ENCODE measurements around the gene UTP15. TPM values are rescaled to one million over a fixed set of nuclear protein-coding genes. Genes with fewer than 3 reads are reported as not detected.

Gene UTP15
- total RNA-seq, 1 donor from 2014 or later: 16.7 TPM

DNA sequence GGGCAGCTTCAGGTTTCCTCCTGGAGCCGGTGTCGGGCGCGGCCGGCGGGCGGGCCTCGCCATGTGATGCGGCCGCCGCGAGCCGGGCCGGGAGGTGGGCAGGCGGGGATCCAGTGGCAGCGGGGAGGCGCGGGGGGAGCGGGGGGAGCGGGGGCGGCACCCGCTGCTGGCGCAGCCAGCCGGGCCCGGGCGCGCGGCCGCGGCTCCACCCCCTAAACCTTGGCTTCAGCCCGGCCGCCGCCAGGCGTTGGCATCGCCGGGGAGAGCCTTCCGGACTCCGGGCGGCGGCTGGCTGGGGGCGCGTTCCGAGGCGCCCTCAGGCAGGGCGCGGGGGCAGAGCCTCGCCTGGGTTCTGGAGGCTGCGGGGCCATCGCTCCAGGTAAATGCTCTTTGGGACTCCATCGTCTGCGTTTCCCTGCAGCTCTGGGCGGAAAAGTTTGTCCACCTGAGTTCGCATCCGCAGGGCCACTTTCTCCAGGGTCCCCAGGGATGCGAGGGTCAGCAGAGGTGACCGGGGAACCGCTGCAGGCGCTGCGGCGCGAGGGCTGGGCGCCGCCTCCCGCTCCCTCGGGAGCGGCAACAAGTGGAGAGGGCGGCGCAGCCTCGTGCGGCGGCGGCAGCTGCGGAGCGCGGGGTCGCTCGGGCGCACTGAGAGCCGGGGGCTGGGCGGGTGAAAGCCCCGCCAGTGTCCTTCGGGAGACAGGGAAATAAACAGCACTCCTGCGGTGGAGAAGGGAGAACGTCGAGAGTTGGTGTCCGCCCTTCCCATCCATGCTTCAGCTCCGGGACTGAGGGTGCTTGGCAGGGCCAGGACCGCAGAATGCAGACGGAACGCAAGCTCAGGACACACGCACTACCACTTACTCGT is 60.6 kb downstream of the UTP15 start, which contains the start of gene ARHGEF28:
TSS of gene ARHGEF28 (plus strand) at position 253 of the 868 bp plus-strand sequence. CDS start 58,656 bp downstream, outside the sequence.
- no peaks in the 10 kb centered on the region for H3K9me3 Mint-ChIP-seq (ENCODE audit: low read depth)
- no peaks in the 10 kb centered on the region for H3K27me3 Mint-ChIP-seq (ENCODE audit: low read depth)
- peaks cover 31% of the 10 kb centered on the region for H3K4me1 Mint-ChIP-seq (ENCODE audit: low read depth)
- H3K36me3 Mint-ChIP-seq (ENCODE audit: low read depth): no peaks in the 10 kb centered on the region
- peak within 1 kb of the TSS; percentile 41 for H3K27ac Mint-ChIP-seq (ENCODE audit: unreplicated experiment)
- no peak for DNase-seq (ENCODE audit: low spot score)
- TF ChIP-seq, protein P1, sequence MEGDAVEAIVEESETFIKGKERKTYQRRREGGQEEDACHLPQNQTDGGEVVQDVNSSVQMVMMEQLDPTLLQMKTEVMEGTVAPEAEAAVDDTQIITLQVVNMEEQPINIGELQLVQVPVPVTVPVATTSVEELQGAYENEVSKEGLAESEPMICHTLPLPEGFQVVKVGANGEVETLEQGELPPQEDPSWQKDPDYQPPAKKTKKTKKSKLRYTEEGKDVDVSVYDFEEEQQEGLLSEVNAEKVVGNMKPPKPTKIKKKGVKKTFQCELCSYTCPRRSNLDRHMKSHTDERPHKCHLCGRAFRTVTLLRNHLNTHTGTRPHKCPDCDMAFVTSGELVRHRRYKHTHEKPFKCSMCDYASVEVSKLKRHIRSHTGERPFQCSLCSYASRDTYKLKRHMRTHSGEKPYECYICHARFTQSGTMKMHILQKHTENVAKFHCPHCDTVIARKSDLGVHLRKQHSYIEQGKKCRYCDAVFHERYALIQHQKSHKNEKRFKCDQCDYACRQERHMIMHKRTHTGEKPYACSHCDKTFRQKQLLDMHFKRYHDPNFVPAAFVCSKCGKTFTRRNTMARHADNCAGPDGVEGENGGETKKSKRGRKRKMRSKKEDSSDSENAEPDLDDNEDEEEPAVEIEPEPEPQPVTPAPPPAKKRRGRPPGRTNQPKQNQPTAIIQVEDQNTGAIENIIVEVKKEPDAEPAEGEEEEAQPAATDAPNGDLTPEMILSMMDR (IDR thresholded peaks at IDR 0.05): peak; percentile 5
- peak within 1 kb of the TSS; percentile 71 for H3K4me3 Mint-ChIP-seq (ENCODE audit: unreplicated experiment)

GRCh38 chr5:73626814-73627313 is 61.3 kb downstream of the UTP15 start:
- H3K27ac Mint-ChIP-seq (ENCODE audit: unreplicated experiment): peak overlapping the region; percentile 41
- H3K27me3 Mint-ChIP-seq (ENCODE audit: low read depth): no peaks in the 10 kb centered on the region
- H3K9me3 Mint-ChIP-seq (ENCODE audit: low read depth): no peaks in the 10 kb centered on the region
- peak overlapping the region; percentile 71 for H3K4me3 Mint-ChIP-seq (ENCODE audit: unreplicated experiment)
- peaks cover 36% of the 10 kb centered on the region for H3K4me1 Mint-ChIP-seq (ENCODE audit: low read depth)
- no peaks in the 10 kb centered on the region for H3K36me3 Mint-ChIP-seq (ENCODE audit: low read depth)
- TF ChIP-seq, protein P1 (IDR thresholded peaks at IDR 0.05): no peak
- no peak for DNase-seq (ENCODE audit: low spot score)

DNA sequence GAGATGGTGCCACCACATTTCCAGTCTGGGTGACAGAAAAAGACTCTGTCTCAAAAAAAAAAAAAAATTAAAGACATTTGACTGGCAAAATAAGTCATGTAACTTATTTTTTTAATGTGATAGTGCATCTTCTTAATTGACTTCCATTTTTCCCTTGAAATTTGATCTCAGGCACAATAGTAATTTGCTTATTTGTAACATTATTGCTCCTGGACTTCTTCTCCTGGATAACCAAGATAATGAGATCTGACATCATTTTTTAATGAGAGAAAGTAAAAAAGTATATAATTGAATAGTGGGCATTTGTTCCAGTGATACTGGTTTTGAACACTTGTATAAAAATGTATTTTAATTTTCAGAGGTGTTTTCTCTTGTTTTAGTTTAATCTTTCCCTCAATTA is 63.9 kb downstream of the UTP15 start:
- Mint-ChIP-seq H3K36me3 (ENCODE audit: low read depth) (no peaks in the 10 kb centered on the region), H3K4me1 (ENCODE audit: low read depth) (peaks cover 37% of the 10 kb centered on the region), H3K27me3 (ENCODE audit: low read depth) (no peaks in the 10 kb centered on the region), H3K27ac (ENCODE audit: unreplicated experiment) (no peak overlapping the region), H3K4me3 (ENCODE audit: unreplicated experiment) (no peak overlapping the region), H3K9me3 (ENCODE audit: low read depth) (no peaks in the 10 kb centered on the region)
- TF ChIP-seq, protein P1 (IDR thresholded peaks at IDR 0.05): no peak
- no peak for DNase-seq (ENCODE audit: low spot score)

- DNase-seq (ENCODE audit: low spot score): no peak
- TF ChIP-seq, protein P1 (IDR thresholded peaks at IDR 0.05): no peak
- Mint-ChIP-seq H3K36me3 (ENCODE audit: low read depth) (no peaks in the 10 kb centered on the region), H3K27ac (ENCODE audit: unreplicated experiment) (no peak overlapping the region), H3K27me3 (ENCODE audit: low read depth) (no peaks in the 10 kb centered on the region), H3K4me3 (ENCODE audit: unreplicated experiment) (no peak overlapping the region), H3K4me1 (ENCODE audit: low read depth) (peaks cover 29% of the 10 kb centered on the region), H3K9me3 (ENCODE audit: low read depth) (no peaks in the 10 kb centered on the region)
Observed at GRCh38 chr5:73630765-73631164, 65.2 kb downstream of the UTP15 start.

DNA sequence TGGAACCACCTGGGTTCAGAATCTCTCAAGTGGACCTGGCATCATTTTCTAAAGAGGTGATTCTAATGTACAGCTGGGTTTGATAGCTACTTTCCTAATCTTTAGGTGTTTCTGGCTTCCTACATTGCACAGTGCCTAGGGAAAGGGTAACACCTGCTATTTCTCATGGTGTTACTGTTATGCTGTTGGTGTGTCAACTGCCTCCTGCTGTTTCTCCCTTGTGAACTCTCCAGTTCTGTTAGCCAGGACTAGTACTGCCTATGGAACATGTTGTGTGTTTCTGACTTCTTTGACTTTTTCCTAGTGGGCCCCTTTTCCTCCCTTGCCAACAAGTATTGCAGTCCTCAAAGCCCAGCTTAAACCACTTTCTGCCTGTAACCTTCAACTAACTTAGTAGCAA is 66.0 kb downstream of the UTP15 start:
- Mint-ChIP-seq H3K36me3 (ENCODE audit: low read depth) (no peaks in the 10 kb centered on the region), H3K27me3 (ENCODE audit: low read depth) (no peaks in the 10 kb centered on the region), H3K27ac (ENCODE audit: unreplicated experiment) (no peak overlapping the region), H3K9me3 (ENCODE audit: low read depth) (no peaks in the 10 kb centered on the region), H3K4me1 (ENCODE audit: low read depth) (peaks cover 29% of the 10 kb centered on the region), H3K4me3 (ENCODE audit: unreplicated experiment) (no peak overlapping the region)
- no peak for DNase-seq (ENCODE audit: low spot score)
- TF ChIP-seq, protein P1 (IDR thresholded peaks at IDR 0.05): no peak

Other genes starting within 250 kb of the UTP15 start
- gene FOXD1, start 117.0 kb upstream of the UTP15 start, total RNA-seq: 28.1 to 78.9 TPM (median 28.6 TPM) in 3 replicates
- 378 to 404 TPM (median 384 TPM) in 3 replicates for gene BTF3, start 67.3 kb upstream of the UTP15 start, total RNA-seq
- gene ANKRA2, start 104 bp upstream of the UTP15 start, total RNA-seq: 14.9 to 19.2 TPM (median 18.9 TPM) in 3 replicates
- gene ARHGEF28, start 60.5 kb downstream of the UTP15 start, total RNA-seq: 9.3 to 20.1 TPM (median 10.1 TPM) in 3 replicates

Data from chondrocyte (in vitro differentiated cells).